ENCODE results near the gene PEAK1.

The PEAK1 gene

GRCh38 chr15:77059786-77060361 is 360.0 kb downstream of the PEAK1 start:
- no peak for DNase-seq (ENCODE audit: low spot score)

- DNase-seq (ENCODE audit: low spot score): no peak
Measured at GRCh38 chr15:77058468-77058867, 361.4 kb downstream of the PEAK1 start.

GRCh38 chr15:77057685-77058084 is 362.2 kb downstream of the PEAK1 start:
- no peak for DNase-seq (ENCODE audit: low spot score)

- DNase-seq (ENCODE audit: low spot score): no peak
Measured at GRCh38 chr15:77057072-77057471, 362.8 kb downstream of the PEAK1 start.

GRCh38 chr15:77053709-77054108 is 366.2 kb downstream of the PEAK1 start:
- DNase-seq (ENCODE audit: low spot score): no peak

GRCh38 chr15:77052556-77052955 is 367.3 kb downstream of the PEAK1 start:
- DNase-seq (ENCODE audit: low spot score): no peak
